ENCODE data around the gene TOMT.

TOMT gene, protein sequence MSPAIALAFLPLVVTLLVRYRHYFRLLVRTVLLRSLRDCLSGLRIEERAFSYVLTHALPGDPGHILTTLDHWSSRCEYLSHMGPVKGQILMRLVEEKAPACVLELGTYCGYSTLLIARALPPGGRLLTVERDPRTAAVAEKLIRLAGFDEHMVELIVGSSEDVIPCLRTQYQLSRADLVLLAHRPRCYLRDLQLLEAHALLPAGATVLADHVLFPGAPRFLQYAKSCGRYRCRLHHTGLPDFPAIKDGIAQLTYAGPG

DNA sequence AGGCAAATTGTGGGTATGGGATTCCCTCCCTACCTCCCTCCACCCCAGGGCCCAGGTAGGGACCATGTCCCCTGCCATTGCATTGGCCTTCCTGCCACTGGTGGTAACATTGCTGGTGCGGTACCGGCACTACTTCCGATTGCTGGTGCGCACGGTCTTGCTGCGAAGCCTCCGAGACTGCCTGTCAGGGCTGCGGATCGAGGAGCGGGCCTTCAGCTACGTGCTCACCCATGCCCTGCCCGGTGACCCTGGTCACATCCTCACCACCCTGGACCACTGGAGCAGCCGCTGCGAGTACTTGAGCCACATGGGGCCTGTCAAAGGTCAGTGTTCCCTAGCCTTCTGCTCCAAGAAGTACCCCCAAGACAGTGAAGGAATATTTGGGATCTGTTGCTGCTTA lies at the start of gene TOMT:
TSS of gene TOMT (plus strand) at position 37 of the 400 bp plus-strand sequence. CDS start at position 65, 28 bp downstream.
- no peak for DNase-seq

- DNase-seq = peak; percentile 88
Observed at GRCh38 chr11:72058416-72059034, 47.2 kb upstream of the TOMT start.

GRCh38 chr11:72061739-72062396 lies 43.9 kb upstream of the TOMT start:
- no peak for DNase-seq

DNA sequence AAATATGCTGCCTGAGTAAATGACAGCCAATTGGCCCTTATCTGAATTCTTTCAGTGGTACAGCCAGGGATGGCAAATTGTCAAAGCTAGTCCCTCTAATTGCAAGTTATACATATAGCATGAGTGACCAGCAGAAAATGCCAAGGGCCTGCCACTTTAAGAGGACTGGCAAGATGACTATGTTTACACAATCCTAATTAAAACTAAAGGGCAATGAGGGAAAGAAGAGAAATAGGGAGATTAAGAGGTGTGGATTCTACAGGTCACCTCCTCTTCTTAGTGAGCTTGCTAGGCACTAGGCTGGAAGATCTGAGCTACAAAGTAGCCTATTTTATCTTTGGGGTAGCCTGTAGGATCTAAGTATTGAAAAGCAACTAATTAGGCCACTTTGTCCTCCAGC lies 38.9 kb upstream of the TOMT start:
- DNase-seq = no peak

DNA sequence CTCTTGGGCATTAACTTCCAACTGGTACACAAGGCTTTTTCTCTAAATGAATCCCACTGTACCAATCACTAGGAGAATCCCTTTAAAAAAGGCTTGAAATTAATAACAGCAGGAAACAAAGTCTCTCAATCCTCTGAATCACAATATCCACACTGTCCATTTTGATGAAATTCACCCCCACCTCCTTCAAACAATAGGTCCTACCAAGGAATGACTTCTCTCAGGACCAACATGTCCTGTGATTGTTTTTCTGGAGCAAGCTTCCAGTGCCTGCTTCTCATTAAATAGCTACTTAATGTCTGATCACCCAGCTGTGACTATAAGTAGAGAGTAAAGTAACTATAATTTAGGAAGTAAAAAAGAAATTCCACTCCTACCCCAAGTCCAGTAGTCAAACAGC lies 38.5 kb upstream of the TOMT start:
- DNase-seq = no peak

DNA sequence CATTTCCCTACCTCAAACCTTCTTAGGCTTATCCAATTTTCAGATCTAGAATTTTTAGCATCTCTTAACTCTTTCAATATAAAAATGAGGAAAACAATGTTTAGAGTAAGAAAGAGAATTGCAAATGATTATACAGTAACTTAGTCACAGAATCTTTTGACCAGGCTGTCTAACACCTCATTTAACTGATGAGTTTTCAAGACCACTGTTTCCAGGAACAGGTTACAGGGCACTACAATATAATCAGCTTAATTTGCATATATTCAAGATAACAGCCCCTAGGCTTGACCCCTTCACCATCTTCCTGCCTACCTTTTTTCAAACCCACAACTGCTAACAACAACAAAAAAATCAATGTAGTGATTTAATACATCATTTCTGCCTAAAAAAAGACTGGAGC lies 38.0 kb upstream of the TOMT start:
- DNase-seq = no peak

GRCh38 chr11:72069200-72069599 lies 36.5 kb upstream of the TOMT start:
- DNase-seq = no peak

DNA sequence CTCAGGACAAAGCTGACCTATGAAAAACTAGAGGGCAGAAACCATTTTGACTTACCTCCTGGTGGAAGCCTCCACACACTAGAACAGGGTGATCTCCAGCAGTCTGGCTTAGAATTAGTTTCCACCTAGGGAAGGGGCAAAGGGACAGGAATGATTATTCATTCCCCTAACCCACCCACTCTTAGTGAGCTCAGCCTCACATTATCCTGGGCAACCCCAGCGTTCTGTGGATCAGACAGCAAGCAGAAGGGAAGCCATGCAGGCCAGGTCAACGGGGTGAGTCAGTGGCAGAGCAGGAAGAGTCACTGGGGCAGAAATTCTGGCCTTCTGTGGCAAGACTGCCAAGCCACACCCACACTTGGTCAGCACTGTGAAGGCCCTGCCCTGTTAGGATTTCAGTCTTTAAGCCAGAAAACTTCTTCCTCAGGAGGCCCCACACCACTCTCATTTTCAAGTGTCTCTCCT lies 35.9 kb upstream of the TOMT start:
- no peak for DNase-seq

GRCh38 chr11:72070491-72070890 lies 35.2 kb upstream of the TOMT start:
- DNase-seq = no peak

DNA sequence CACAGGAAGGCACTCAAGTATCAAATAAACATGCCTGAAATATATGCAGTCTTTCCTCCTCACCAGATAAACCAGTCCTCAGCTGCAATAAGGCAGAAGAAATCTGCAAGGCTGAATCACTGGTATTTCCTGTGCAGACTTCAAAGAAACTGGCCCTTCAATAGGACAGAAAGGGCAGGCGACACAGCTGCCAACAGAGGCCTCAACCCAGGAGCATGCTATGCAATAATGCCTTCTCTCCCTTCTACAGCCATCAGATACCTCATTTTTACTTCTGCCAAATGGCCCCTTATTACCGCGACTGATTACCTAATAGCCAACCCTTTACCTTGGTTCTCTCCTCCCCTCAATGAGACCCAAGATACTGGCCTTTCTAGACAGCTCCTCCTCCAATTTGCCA lies 33.4 kb upstream of the TOMT start:
- DNase-seq = no peak

DNA sequence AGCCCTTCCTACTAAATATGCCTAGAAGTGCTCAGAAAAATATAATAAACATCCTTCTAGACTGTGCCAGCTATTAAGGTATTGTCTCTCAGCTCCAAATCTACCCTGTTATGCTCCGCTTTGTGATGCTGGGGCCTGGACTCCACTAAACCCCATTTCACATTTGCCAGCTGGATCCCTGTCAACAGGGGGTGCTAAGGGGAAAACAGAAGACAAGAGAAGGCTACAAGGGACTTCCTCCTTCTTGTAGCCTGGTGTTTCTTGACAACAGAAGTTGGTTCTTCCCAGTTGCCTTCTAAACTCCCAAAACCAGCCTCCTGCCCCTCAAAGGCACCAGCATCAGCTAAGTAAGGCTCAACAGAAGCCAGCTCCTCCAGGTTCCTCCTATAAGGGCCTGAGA lies 30.6 kb upstream of the TOMT start:
- no peak for DNase-seq

GRCh38 chr11:72075756-72076155 lies 30.0 kb upstream of the TOMT start:
- no peak for DNase-seq

GRCh38 chr11:72078477-72078876 lies 27.2 kb upstream of the TOMT start:
- DNase-seq = no peak

GRCh38 chr11:72079819-72080325 lies 25.9 kb upstream of the TOMT start:
- peak; percentile 87 for DNase-seq

DNA sequence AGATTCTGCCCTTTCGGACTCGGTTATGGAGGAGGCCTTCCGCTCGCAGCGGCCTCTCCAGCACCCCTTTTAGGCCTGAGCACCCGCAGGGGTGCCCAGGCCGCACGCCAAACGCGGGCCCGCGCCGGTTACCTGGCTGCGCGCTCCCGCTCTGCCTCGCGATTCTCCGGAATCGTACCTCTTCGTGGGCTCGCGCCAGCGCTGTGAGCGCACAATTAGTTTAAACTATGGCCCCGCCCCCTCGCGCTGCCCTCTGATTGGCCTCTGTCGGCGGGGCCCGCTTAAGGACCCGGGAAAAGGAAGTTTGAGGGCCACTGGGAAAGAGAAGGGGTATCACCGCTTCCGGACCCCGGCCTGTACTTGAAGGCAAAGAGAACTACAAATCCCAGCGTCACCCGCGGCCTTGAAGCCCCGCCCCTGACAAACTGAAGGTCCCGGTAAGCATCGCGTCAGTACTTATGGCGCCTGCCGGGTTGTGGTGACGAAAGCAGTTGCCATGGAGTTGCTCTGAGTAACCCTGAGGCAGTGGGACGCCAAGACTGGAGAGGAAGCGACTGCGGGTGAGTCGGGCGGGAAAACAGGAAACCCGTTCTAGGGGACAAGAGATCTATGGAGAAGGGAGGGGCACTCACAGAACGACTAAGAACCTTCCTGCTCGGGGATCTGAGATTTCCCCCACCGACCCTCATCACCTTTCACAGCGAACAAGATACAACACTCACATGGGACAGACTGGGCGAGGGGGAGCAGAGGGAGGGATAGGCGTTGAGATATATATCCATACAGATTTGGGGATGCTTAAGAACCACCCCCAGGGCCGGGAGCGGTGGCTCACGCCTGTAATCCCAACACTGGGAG lies 25.2 kb upstream of the TOMT start, which contains the start of the genes LRRC51 and NUMA1:
TSS of gene LRRC51 (plus strand) at position 525 of the 858 bp plus-strand sequence. CDS start 8,234 bp downstream, outside the sequence.
TSS of gene NUMA1 (minus strand) at position 217 of the 858 bp plus-strand sequence. CDS start 44,599 bp downstream, outside the sequence.
- DNase-seq = peak; percentile 100

GRCh38 chr11:72081184-72081644 lies 24.5 kb upstream of the TOMT start:
- no peak for DNase-seq

DNA sequence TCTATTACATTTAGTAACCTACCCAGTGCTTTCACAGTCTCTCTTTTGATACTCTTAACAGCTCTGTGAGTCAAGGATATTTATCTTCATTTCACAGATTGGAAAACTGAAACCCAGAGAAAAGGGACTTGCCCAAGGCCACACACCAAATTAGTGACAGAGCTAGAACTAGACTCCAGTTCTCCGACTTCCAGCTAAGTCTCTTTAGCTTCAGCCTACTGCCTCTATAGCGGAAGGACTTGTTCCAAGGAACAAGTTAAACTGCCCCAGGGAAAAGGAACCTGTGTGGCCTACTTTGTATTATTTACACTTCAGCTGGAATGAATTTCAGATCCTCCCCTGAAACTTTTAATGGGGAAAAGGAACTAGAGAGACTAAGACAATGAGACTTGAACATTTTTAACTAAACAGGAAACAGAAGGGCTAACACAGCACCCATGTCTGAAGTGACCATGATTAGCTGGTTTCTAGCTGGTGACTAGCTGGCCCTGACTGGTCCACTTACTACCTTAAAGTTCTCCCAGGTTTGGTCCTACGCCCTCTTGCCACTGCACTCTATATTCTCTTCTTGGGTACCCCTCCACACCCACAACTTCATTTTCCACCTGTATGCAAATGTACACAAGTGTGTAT lies 23.8 kb upstream of the TOMT start:
- DNase-seq = no peak

DNA sequence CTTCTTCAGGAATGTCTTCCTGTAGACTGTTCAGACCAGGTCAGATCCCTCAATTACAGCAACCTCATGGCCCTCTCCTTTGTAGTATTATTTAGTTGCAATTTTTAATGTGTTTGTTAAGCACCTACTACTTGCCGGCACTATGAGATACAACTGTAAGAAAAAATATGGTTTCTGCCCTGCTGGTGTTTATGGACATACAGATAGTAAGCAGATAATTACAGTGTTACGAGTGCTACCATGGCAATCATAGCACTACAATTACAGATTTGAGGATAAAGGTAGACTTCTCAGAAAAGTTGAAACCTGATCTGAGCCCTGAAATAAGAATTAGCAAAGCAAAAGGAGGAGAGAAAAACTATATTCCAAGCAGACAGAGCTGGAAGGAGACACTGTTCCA lies 22.3 kb upstream of the TOMT start:
- no peak for DNase-seq

GRCh38 chr11:72084076-72084475 lies 21.6 kb upstream of the TOMT start:
- DNase-seq = no peak

DNA sequence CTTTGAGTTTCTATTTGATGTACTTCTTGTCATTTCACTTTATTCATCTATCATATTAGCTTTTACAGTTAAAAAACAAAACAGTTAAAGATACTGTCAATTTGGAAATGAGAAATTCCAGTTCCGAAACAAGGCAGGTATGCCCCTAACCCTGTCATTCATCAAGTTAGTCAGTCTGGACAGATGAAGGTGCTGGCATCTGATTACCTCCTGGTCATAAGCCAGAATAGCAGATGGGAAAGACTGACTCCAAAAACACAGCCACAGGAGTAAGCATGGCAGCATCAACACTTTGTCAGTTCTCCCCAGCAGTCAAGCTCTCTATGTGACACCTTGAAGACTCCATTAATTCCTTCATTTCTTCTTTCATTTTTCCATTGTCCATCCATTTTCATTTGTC lies 20.8 kb upstream of the TOMT start:
- DNase-seq = no peak

- DNase-seq = peak; percentile 64
Observed at GRCh38 chr11:72085621-72086351, 19.9 kb upstream of the TOMT start.
